ENCODE measurements around the gene ATXN10.

DNA sequence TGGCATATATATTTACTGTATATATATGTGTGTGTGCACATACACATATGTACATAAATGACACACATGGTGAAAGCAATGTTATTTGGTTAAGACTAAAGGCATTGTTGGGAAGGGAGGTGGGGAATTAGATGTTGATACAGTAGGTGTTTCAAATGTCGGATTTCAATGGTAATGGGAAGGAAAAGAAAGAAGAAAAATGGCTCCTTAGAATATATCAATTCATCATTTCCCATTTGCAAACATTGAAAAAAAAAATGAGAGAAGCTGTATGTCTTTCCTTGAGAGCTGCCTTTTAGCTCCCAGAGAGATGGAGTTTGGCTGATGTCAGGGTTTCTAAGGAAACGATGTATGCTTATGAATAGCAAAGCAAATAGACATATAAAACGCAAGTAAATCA lies 33.4 kb upstream of the ATXN10 start:
- no peak for TF ChIP-seq CTCF (IDR thresholded peaks at IDR 0.05; ENCODE audit: borderline replicate concordance, extremely low read depth, low read length, poor library complexity, severe bottlenecking)
- TF ChIP-seq EZH2 (IDR thresholded peaks at IDR 0.05; ENCODE audit: borderline replicate concordance, low read depth, low read length, severe bottlenecking): no peak
